ENCODE results near the gene IGF1. TPM values are rescaled to one million over a fixed set of nuclear protein-coding genes. Genes with fewer than 3 reads are reported as not detected.

IGF1 gene
- total RNA-seq, 2 donors from 2014 or later, result not detected

DNA sequence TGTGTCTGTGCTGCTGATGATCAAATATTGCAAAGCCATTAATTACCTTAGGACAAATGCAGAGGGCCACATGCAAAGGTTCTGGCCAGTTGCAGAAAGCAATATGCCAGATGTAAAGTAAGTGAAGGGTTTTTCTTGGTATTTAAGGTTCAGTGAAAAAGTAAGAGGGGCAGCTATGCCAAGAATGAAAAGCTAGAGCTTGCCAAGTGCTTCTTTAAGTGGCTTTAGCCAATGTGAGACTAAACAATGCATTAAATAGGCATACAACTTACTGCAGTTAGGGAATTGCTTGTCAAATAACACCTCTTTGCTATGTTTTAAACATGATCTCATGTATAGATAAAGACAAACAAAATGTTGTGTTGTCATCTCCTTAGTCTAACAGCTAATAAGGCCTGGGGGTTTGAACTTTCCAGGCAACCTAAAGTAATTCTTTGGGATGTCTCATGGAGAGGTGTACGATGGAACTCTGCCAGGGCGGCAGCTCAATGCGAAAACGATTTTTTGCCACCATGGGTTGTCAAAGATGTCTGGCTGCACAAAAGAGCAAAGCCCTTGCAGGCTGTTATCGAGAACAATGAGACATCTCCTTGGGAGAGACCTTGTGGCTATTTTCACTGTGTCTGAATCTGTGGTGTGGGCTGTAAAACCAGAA lies 12.0 kb downstream of the IGF1 start:
- Histone ChIP-seq H3K4me1 (ENCODE audit: control insufficient read depth, insufficient read depth, low read length) (peaks cover 10% of the 10 kb centered on the region), H3K27me3 (ENCODE audit: control insufficient read depth, insufficient read depth, low read length, poor library complexity, severe bottlenecking) (no peaks in the 10 kb centered on the region), H3K36me3 (ENCODE audit: control insufficient read depth, insufficient read depth, low read length) (no peaks in the 10 kb centered on the region), H3K9me3 (ENCODE audit: control insufficient read depth, low read length) (no peaks in the 10 kb centered on the region), H3K27ac (ENCODE audit: low read depth, low read length) (no peak overlapping the region), H3K9ac (ENCODE audit: extremely low read depth, low read length, poor library complexity, severe bottlenecking) (no peak overlapping the region), H3K4me3 (ENCODE audit: low read length) (no peak overlapping the region)
- H3K4me1 Mint-ChIP-seq, result peaks cover 10% of the 10 kb centered on the region
- H3K27me3 Mint-ChIP-seq (ENCODE audit: insufficient read depth), result no peaks in the 10 kb centered on the region
- TF ChIP-seq, protein P1, sequence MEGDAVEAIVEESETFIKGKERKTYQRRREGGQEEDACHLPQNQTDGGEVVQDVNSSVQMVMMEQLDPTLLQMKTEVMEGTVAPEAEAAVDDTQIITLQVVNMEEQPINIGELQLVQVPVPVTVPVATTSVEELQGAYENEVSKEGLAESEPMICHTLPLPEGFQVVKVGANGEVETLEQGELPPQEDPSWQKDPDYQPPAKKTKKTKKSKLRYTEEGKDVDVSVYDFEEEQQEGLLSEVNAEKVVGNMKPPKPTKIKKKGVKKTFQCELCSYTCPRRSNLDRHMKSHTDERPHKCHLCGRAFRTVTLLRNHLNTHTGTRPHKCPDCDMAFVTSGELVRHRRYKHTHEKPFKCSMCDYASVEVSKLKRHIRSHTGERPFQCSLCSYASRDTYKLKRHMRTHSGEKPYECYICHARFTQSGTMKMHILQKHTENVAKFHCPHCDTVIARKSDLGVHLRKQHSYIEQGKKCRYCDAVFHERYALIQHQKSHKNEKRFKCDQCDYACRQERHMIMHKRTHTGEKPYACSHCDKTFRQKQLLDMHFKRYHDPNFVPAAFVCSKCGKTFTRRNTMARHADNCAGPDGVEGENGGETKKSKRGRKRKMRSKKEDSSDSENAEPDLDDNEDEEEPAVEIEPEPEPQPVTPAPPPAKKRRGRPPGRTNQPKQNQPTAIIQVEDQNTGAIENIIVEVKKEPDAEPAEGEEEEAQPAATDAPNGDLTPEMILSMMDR (conservative IDR thresholded peaks at IDR 0.05), result no peak
- no peak overlapping the region for H3K4me3 Mint-ChIP-seq
- H3K9me3 Mint-ChIP-seq, result no peaks in the 10 kb centered on the region
- no peaks in the 10 kb centered on the region for H3K36me3 Mint-ChIP-seq (ENCODE audit: low read depth)
- H3K27ac Mint-ChIP-seq, result no peak overlapping the region
- no peak for DNase-seq
- WGBS, 2 experiments (ENCODE audit: insufficient coverage in 1 of 2, insufficient read length in 1 of 2), result 92 to 100% methylated on average over 4 to 5 of the region's 5 CpGs

DNA sequence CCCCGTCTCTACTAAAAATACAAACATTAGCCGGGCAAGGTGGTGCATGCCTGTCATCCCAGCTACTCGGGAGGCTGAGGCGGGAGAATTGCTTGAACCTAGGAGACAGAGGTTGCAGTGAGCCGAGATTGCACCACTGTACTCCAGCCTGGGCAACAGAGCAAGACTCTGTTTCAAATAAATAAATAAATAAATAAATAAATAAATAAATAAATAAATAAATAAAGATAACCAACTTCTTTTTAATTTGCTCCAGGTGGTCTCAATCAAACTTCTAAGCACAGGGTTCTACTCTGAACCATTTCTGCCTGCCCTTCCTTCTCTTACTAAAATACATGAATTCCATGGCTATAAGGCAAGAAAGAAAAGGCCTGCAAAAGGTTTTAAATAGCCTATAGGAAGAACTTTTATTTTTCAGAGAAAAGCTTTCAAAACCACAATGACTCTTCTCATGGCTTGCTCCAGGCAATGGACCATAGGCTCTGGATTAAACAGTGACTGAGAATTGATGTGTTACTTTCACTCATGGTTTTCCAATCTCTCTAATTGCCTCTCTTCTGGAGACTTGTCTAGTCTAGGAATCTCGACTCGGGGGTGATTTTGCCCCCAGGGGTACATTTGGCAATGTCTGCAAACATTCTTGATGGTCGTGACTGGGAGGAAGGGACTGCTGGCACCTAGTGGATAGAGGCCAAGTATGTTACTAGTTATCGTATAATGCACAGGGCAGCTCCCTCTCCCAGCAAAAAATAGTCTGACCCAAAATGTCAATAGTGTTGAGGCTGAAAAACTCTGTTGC lies 14.4 kb downstream of the IGF1 start:
- Histone ChIP-seq H3K9ac (ENCODE audit: extremely low read depth, low read length, poor library complexity, severe bottlenecking) (no peak overlapping the region), H3K27me3 (ENCODE audit: control insufficient read depth, insufficient read depth, low read length, poor library complexity, severe bottlenecking) (no peaks in the 10 kb centered on the region), H3K4me1 (ENCODE audit: control insufficient read depth, insufficient read depth, low read length) (peaks cover 6% of the 10 kb centered on the region), H3K36me3 (ENCODE audit: control insufficient read depth, insufficient read depth, low read length) (no peaks in the 10 kb centered on the region), H3K9me3 (ENCODE audit: control insufficient read depth, low read length) (no peaks in the 10 kb centered on the region), H3K27ac (ENCODE audit: low read depth, low read length) (no peak overlapping the region), H3K4me3 (ENCODE audit: low read length) (no peak overlapping the region)
- H3K36me3 Mint-ChIP-seq (ENCODE audit: low read depth), result no peaks in the 10 kb centered on the region
- 93 to 100% methylated on average over 2 to 9 of the region's 9 CpGs for WGBS, 2 experiments (ENCODE audit: insufficient coverage in 1 of 2, insufficient read length in 1 of 2)
- H3K4me1 Mint-ChIP-seq, result peaks cover 13% of the 10 kb centered on the region
- no peak overlapping the region for H3K27ac Mint-ChIP-seq
- H3K9me3 Mint-ChIP-seq, result no peaks in the 10 kb centered on the region
- TF ChIP-seq, protein P1 (conservative IDR thresholded peaks at IDR 0.05), result no peak
- H3K27me3 Mint-ChIP-seq (ENCODE audit: insufficient read depth), result no peaks in the 10 kb centered on the region
- no peak for DNase-seq
- no peak overlapping the region for H3K4me3 Mint-ChIP-seq

DNA sequence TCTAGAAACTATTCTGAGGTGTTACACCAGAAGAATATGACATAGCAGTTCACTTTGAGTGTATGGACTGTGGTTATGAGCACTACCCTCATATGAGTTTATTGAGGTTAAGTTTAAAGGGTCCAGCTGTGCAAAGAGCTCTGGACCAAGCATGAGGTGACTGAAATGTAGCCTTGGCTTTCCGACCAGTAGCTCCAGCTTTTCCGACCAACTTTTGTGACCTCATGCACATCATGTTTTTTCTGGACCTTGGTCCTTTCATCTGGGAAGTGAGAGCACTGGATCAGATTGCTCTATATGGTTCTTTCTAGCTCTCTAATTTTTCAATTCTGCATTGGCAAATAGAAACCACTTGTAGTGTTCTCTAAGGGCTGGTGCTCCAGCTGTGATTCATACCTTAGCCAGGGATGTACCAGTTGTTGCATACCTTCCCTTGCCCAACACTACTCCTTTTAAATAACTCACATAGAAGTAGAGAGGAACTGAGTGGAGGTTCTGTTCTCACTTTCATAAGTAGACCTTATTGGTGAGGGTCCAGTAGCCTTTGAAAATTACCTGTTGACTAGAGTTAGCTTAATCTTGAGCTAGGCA lies 16.6 kb downstream of the IGF1 start:
- Mint-ChIP-seq H3K27ac (no peak overlapping the region), H3K9me3 (no peaks in the 10 kb centered on the region), H3K4me3 (no peak overlapping the region), H3K27me3 (ENCODE audit: insufficient read depth) (no peaks in the 10 kb centered on the region), H3K4me1 (peaks cover 23% of the 10 kb centered on the region), H3K36me3 (ENCODE audit: low read depth) (no peaks in the 10 kb centered on the region)
- TF ChIP-seq, protein P1 (conservative IDR thresholded peaks at IDR 0.05), result no peak
- no peak for DNase-seq
- H3K9me3 ChIP-seq (ENCODE audit: control insufficient read depth, low read length), result no peaks in the 10 kb centered on the region
- no peak overlapping the region for H3K4me3 ChIP-seq (ENCODE audit: low read length)
- H3K36me3 ChIP-seq (ENCODE audit: control insufficient read depth, insufficient read depth, low read length), result no peaks in the 10 kb centered on the region
- H3K4me1 ChIP-seq (ENCODE audit: control insufficient read depth, insufficient read depth, low read length), result peaks cover 11% of the 10 kb centered on the region
- no peaks in the 10 kb centered on the region for H3K27me3 ChIP-seq (ENCODE audit: control insufficient read depth, insufficient read depth, low read length, poor library complexity, severe bottlenecking)
- H3K27ac ChIP-seq (ENCODE audit: low read depth, low read length), result no peak overlapping the region
- WGBS, 2 experiments (ENCODE audit: insufficient coverage in 1 of 2, insufficient read length in 1 of 2), result 85 to 100% methylated on average over 2 of the region's 2 CpGs
- no peak overlapping the region for H3K9ac ChIP-seq (ENCODE audit: extremely low read depth, low read length, poor library complexity, severe bottlenecking)

Measured in endodermal cell (in vitro differentiated cells).